Liver (tissue), 9 donors: ENCODE results near the gene GALNT17. TPM values are rescaled to one million over a fixed set of nuclear protein-coding genes. Genes with fewer than 3 reads are reported as not detected.

ENCODE experiments used
- DNase-seq: peaks from one replicate; pipeline ENCODE4 v3.0.0-alpha.2; 2017; ENCODE audit warnings: low spot score
- H3K27ac ChIP-seq, 2 donors: one replicate each; pipeline ENCODE4 v1.7.0; 2013; ENCODE audit warnings: inconsistent platforms in 2 of 2, low read length in 2 of 2, control low read depth in 1 of 2, low read depth in 1 of 2, mild to moderate bottlenecking in 1 of 2
- H3K27me3 ChIP-seq, 4 donors: one replicate each; pipeline versions ENCODE4 v1.6.1 to v1.7.0; 2013; ENCODE audit warnings: low read length in 3 of 4, inconsistent platforms in 1 of 4, mild to moderate bottlenecking in 1 of 4, moderate library complexity in 1 of 4; ENCODE audit not compliant: control insufficient read depth in 4 of 4, insufficient read depth in 4 of 4
- H3K36me3 ChIP-seq, 4 donors: one replicate each; pipeline versions ENCODE4 v1.6.1 to v1.7.0; 2013; ENCODE audit warnings: low read length in 3 of 4, mild to moderate bottlenecking in 3 of 4, low read depth in 1 of 4, moderate library complexity in 1 of 4; ENCODE audit not compliant: control insufficient read depth in 4 of 4, insufficient read depth in 3 of 4
- H3K4me1 ChIP-seq, 4 donors: one replicate each; pipeline versions ENCODE4 v1.6.1 to v1.7.0; 2013; ENCODE audit warnings: low read length in 3 of 4, mild to moderate bottlenecking in 3 of 4, moderate library complexity in 1 of 4; ENCODE audit not compliant: control insufficient read depth in 4 of 4, insufficient read depth in 4 of 4
- H3K4me3 ChIP-seq, 3 donors: one replicate each; pipeline versions ENCODE4 v1.6.1 to v1.7.0; 2013; ENCODE audit warnings: low read length in 3 of 3, control low read depth in 1 of 3, low read depth in 1 of 3, mild to moderate bottlenecking in 1 of 3
- H3K9ac ChIP-seq, 2 donors: one replicate each; pipeline ENCODE4 v1.7.0; 2013; ENCODE audit warnings: low read length in 2 of 2, mild to moderate bottlenecking in 2 of 2, moderate library complexity in 2 of 2, control low read depth in 1 of 2, low read depth in 1 of 2
- H3K9me3 ChIP-seq, 4 donors: one replicate each; pipeline versions ENCODE4 v1.6.1 to v1.7.0; 2013; ENCODE audit warnings: low read length in 3 of 4; ENCODE audit not compliant: control insufficient read depth in 4 of 4
- EGR1 ChIP-seq, 2 donors: IDR thresholded peaks; 2 replicates each; pipeline ENCODE4 v1.6.1; 2016 to 2018; ENCODE audit warnings: antibody characterized with exemption in 2 of 2, low read depth in 2 of 2
- FOXA1 ChIP-seq: IDR thresholded peaks from 2 replicates; pipeline ENCODE4 v1.6.1; 2016; ENCODE audit warnings: antibody characterized with exemption
- FOXA2 ChIP-seq: IDR thresholded peaks from 2 replicates; pipeline ENCODE4 v1.6.1; 2016; ENCODE audit warnings: antibody characterized with exemption
- GABPA ChIP-seq, 2 donors: IDR thresholded peaks in 1 of 2; conservative IDR thresholded peaks in 1 of 2; 2 replicates each; pipeline ENCODE4 v1.6.1; 2016; ENCODE audit warnings: antibody characterized with exemption in 2 of 2, mild to moderate bottlenecking in 1 of 2, moderate library complexity in 1 of 2
- HNF4G ChIP-seq: IDR thresholded peaks from 2 replicates; pipeline ENCODE4 v1.6.1; 2016; ENCODE audit warnings: antibody characterized with exemption
- JUND ChIP-seq, 2 donors: IDR thresholded peaks; 2 replicates each; pipeline ENCODE4 v1.6.1; 2016; ENCODE audit warnings: antibody characterized with exemption in 2 of 2
- RAD21 ChIP-seq, 2 donors: IDR thresholded peaks; 2 replicates each; pipeline ENCODE4 v1.6.1; 2016; ENCODE audit warnings: antibody characterized with exemption in 2 of 2, mild to moderate bottlenecking in 2 of 2
- RXRA ChIP-seq, 2 donors: IDR thresholded peaks; 2 replicates each; pipeline ENCODE4 v1.6.1; 2017 to 2018; ENCODE audit warnings: antibody characterized with exemption in 2 of 2, mild to moderate bottlenecking in 1 of 2
- SP1 ChIP-seq: IDR thresholded peaks from 2 replicates; pipeline ENCODE4 v1.6.1; 2018; ENCODE audit warnings: antibody characterized with exemption, mild to moderate bottlenecking
- TAF1 ChIP-seq: conservative IDR thresholded peaks from 2 replicates; pipeline ENCODE4 v1.6.1; 2016; ENCODE audit warnings: antibody characterized with exemption, mild to moderate bottlenecking
- YY1 ChIP-seq: IDR thresholded peaks from 2 replicates; pipeline ENCODE4 v1.6.1; 2016; ENCODE audit warnings: antibody characterized with exemption, mild to moderate bottlenecking
- WGBS: extraction: QIAGEN DNeasy Blood & Tissue Kit; methylation state at CpG from one replicate; pipeline ENCODE4 v1.1.7; 2013; 5-methylcytosine and 5-hydroxymethylcytosine counted together
- polyA plus RNA-seq, 2 donors: library from polyadenylated mRNA; stranded (reverse) in 1 of 2; unstranded in 1 of 2; fragments of 200-250 nt in 1 of 2; fragments of >200 nt in 1 of 2; fragmentation: Nextera tagmentation in 1 of 2; extraction: Ambion mirVana in 1 of 2; gene quantifications; one replicate each; pipeline versions ENCODE4 v1.2.1 to v1.2.3, GENCODE V29; 2013 to 2015
- total RNA-seq, 2 donors: library from RNA; depleted of rRNA; stranded (reverse); fragments of >200 nt; gene quantifications; one replicate each; pipeline ENCODE4 v1.2.3, GENCODE V29; 2014
- TF ChIP-seq, protein P1 (sequence below): IDR thresholded peaks from 2 replicates; pipeline ENCODE4 v1.6.1; 2016; ENCODE audit warnings: antibody characterized with exemption
- TF ChIP-seq, protein P2 (sequence below): fragments of 150-350 bp; IDR thresholded peaks from 2 replicates; pipeline ENCODE4 v1.5.1; 2017; ENCODE audit warnings: improper control_type of control experiment, low read depth, low read length; ENCODE audit not compliant: missing input control
- TF ChIP-seq, protein P3 (sequence below): IDR thresholded peaks from 2 replicates; pipeline ENCODE4 v1.6.1; 2016; ENCODE audit warnings: antibody characterized with exemption, mild to moderate bottlenecking
- TF ChIP-seq, protein P4 (sequence below): IDR thresholded peaks from 2 replicates; pipeline ENCODE4 v1.6.1; 2016; ENCODE audit warnings: antibody characterized with exemption
- donor health status: healthy.
- donor health status: healthy.
- donor health status: healthy.
- donor health status: healthy.
- donor health status: healthy.

Gene GALNT17
- total and polyA plus RNA-seq, 4 donors = 0.10 to 0.42 (median 0.37) TPM; not detected in 1

DNA sequence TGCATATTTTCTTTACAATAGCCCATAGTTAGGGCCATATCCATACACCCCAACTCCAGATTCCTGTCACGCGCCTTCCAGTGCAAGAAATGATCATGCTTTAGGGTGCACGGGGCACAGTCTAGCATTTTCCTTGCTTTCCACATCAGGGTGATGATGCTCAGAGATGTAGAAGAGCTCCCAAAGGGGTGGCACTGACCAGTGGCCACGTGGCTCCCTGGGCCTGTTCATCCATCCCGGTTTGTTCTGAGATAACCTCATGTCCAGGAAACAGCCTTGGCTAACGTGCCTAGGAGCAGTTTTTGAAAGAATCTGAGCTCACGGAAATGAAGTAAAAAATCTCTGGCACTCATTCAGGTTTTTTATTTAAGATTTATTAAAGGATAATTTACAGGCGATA lies 139.3 kb downstream of the GALNT17 start:
- TF ChIP-seq EGR1 (IDR thresholded peaks at IDR 0.05; ENCODE audit: low read depth in 2 of 2) = no peak
- TF ChIP-seq RAD21 (IDR thresholded peaks at IDR 0.05) = no peak
- TF ChIP-seq HNF4G = no peak
- TF ChIP-seq SP1 = no peak
- TF ChIP-seq, protein P1, sequence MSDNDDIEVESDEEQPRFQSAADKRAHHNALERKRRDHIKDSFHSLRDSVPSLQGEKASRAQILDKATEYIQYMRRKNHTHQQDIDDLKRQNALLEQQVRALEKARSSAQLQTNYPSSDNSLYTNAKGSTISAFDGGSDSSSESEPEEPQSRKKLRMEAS = no peak
- TF ChIP-seq, protein P2, sequence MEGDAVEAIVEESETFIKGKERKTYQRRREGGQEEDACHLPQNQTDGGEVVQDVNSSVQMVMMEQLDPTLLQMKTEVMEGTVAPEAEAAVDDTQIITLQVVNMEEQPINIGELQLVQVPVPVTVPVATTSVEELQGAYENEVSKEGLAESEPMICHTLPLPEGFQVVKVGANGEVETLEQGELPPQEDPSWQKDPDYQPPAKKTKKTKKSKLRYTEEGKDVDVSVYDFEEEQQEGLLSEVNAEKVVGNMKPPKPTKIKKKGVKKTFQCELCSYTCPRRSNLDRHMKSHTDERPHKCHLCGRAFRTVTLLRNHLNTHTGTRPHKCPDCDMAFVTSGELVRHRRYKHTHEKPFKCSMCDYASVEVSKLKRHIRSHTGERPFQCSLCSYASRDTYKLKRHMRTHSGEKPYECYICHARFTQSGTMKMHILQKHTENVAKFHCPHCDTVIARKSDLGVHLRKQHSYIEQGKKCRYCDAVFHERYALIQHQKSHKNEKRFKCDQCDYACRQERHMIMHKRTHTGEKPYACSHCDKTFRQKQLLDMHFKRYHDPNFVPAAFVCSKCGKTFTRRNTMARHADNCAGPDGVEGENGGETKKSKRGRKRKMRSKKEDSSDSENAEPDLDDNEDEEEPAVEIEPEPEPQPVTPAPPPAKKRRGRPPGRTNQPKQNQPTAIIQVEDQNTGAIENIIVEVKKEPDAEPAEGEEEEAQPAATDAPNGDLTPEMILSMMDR = no peak
- no peak for TF ChIP-seq JUND (IDR thresholded peaks at IDR 0.05)
- TF ChIP-seq YY1 = no peak
- no peak for TF ChIP-seq RXRA (IDR thresholded peaks at IDR 0.05)
- TF ChIP-seq, protein P3, sequence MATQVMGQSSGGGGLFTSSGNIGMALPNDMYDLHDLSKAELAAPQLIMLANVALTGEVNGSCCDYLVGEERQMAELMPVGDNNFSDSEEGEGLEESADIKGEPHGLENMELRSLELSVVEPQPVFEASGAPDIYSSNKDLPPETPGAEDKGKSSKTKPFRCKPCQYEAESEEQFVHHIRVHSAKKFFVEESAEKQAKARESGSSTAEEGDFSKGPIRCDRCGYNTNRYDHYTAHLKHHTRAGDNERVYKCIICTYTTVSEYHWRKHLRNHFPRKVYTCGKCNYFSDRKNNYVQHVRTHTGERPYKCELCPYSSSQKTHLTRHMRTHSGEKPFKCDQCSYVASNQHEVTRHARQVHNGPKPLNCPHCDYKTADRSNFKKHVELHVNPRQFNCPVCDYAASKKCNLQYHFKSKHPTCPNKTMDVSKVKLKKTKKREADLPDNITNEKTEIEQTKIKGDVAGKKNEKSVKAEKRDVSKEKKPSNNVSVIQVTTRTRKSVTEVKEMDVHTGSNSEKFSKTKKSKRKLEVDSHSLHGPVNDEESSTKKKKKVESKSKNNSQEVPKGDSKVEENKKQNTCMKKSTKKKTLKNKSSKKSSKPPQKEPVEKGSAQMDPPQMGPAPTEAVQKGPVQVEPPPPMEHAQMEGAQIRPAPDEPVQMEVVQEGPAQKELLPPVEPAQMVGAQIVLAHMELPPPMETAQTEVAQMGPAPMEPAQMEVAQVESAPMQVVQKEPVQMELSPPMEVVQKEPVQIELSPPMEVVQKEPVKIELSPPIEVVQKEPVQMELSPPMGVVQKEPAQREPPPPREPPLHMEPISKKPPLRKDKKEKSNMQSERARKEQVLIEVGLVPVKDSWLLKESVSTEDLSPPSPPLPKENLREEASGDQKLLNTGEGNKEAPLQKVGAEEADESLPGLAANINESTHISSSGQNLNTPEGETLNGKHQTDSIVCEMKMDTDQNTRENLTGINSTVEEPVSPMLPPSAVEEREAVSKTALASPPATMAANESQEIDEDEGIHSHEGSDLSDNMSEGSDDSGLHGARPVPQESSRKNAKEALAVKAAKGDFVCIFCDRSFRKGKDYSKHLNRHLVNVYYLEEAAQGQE = no peak
- TF ChIP-seq GABPA (IDR thresholded peaks at IDR 0.05 in 1 of 2, conservative IDR thresholded peaks at IDR 0.05 in 1 of 2) = no peak
- no peak for TF ChIP-seq FOXA1
- no peak for TF ChIP-seq FOXA2
- TF ChIP-seq, protein P4, sequence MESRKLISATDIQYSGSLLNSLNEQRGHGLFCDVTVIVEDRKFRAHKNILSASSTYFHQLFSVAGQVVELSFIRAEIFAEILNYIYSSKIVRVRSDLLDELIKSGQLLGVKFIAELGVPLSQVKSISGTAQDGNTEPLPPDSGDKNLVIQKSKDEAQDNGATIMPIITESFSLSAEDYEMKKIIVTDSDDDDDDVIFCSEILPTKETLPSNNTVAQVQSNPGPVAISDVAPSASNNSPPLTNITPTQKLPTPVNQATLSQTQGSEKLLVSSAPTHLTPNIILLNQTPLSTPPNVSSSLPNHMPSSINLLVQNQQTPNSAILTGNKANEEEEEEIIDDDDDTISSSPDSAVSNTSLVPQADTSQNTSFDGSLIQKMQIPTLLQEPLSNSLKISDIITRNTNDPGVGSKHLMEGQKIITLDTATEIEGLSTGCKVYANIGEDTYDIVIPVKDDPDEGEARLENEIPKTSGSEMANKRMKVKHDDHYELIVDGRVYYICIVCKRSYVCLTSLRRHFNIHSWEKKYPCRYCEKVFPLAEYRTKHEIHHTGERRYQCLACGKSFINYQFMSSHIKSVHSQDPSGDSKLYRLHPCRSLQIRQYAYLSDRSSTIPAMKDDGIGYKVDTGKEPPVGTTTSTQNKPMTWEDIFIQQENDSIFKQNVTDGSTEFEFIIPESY = no peak
- TF ChIP-seq TAF1 = no peak
- 68% methylated on average over 8 of the region's 8 CpGs for WGBS
- no peak for DNase-seq

More for the DNA sequence above, 139.3 kb downstream of the GALNT17 start:
- Histone ChIP-seq H3K27ac (no peak overlapping the region), H3K9me3 (peaks cover 0 to 7% (median 4%) of the 10 kb centered on the region in 4 donors), H3K4me1 (no peaks in the 10 kb centered on the region), H3K36me3 (no peaks in the 10 kb centered on the region), H3K27me3 (no peaks in the 10 kb centered on the region), H3K9ac (no peak overlapping the region), H3K4me3 (no peak overlapping the region)
